HG02852 (cell line): ENCODE results near the gene SORD.

Experiments
- ATAC-seq: cut with Tn5 transposase; IDR thresholded peaks from one replicate; pipeline ENCODE4 v1.9.1; 2021; ENCODE audit warnings: mild to moderate bottlenecking, moderate library complexity; ENCODE audit not compliant: unreplicated experiment

SORD gene

GRCh38 chr15:45114751-45115085 is 91.7 kb downstream of the SORD start:
- no peak for ATAC-seq

GRCh38 chr15:45115312-45115820 is 92.4 kb downstream of the SORD start:
- ATAC-seq: no peak

- no peak for ATAC-seq
These were observed 93.0 kb downstream of the SORD start for GRCh38 chr15:45116006-45116481.

- no peak for ATAC-seq
These were observed 93.7 kb downstream of the SORD start for GRCh38 chr15:45116482-45117307.

- peak; percentile 8 for ATAC-seq
These were observed 94.5 kb downstream of the SORD start for GRCh38 chr15:45117308-45118130.

- peak; percentile 93 for ATAC-seq
These were observed 95.2 kb downstream of the SORD start for GRCh38 chr15:45118131-45118588.

- ATAC-seq: no peak
These were observed 96.0 kb downstream of the SORD start for GRCh38 chr15:45118996-45119395.

- ATAC-seq: no peak
These were observed 97.3 kb downstream of the SORD start for GRCh38 chr15:45120081-45120972.

- ATAC-seq: no peak
These were observed 98.0 kb downstream of the SORD start for GRCh38 chr15:45121020-45121419.

- no peak for ATAC-seq
These were observed 98.9 kb downstream of the SORD start for GRCh38 chr15:45121706-45122417.

GRCh38 chr15:45122719-45123118 is 99.7 kb downstream of the SORD start:
- no peak for ATAC-seq

GRCh38 chr15:45123397-45123796 is 100.4 kb downstream of the SORD start:
- no peak for ATAC-seq

GRCh38 chr15:45126535-45127158 is 103.7 kb downstream of the SORD start:
- ATAC-seq: no peak
